NCI-H2171 treated with DMSO at 0.1 percent for 48 hours (cell line): ENCODE data around the gene KATNAL1.
"Not testable (repeated sequence)": the region's sequence is repeated elsewhere in the genome, so short reads cannot be mapped to it uniquely, and the experiment has no call there.

Source experiments
- DNase-seq: peaks from one replicate; lab custom pipeline; 2025; lab: John Stamatoyannopoulos, UW

Gene KATNAL1

GRCh38 chr13:30292325-30292724 is 15.0 kb downstream of the KATNAL1 start:
- peak; percentile 9 for DNase-seq

GRCh38 chr13:30290812-30291436 is 16.4 kb downstream of the KATNAL1 start:
- DNase-seq: no peak

GRCh38 chr13:30289533-30289932 is 17.8 kb downstream of the KATNAL1 start:
- DNase-seq: no peak

- not testable (repeated sequence) for DNase-seq
Measured at GRCh38 chr13:30286059-30286458, 21.3 kb downstream of the KATNAL1 start.

GRCh38 chr13:30276178-30276577 is 31.2 kb downstream of the KATNAL1 start:
- no peak for DNase-seq

- no peak for DNase-seq
Measured at GRCh38 chr13:30274083-30274482, 33.3 kb downstream of the KATNAL1 start.

- DNase-seq: not testable (repeated sequence)
Measured at GRCh38 chr13:30270035-30270434, 37.3 kb downstream of the KATNAL1 start.

- no peak for DNase-seq
Measured at GRCh38 chr13:30268673-30269072, 38.7 kb downstream of the KATNAL1 start.

GRCh38 chr13:30266756-30267155 is 40.6 kb downstream of the KATNAL1 start:
- no peak for DNase-seq

- not testable (repeated sequence) for DNase-seq
Measured at GRCh38 chr13:30259149-30259733, 48.1 kb downstream of the KATNAL1 start.

GRCh38 chr13:30257468-30258099 is 49.8 kb downstream of the KATNAL1 start:
- DNase-seq: no peak

GRCh38 chr13:30256713-30257467 is 50.5 kb downstream of the KATNAL1 start:
- no peak for DNase-seq

GRCh38 chr13:30255696-30256095 is 51.7 kb downstream of the KATNAL1 start:
- no peak for DNase-seq

GRCh38 chr13:30253830-30254229 is 53.5 kb downstream of the KATNAL1 start:
- no peak for DNase-seq

- DNase-seq: no peak
Measured at GRCh38 chr13:30247406-30247805, 59.9 kb downstream of the KATNAL1 start.

GRCh38 chr13:30241532-30241931 is 65.8 kb downstream of the KATNAL1 start:
- DNase-seq: no peak

- DNase-seq: no peak
Measured at GRCh38 chr13:30240608-30241007, 66.7 kb downstream of the KATNAL1 start.

GRCh38 chr13:30235216-30235615 is 72.1 kb downstream of the KATNAL1 start:
- no peak for DNase-seq

GRCh38 chr13:30234619-30235162 is 72.7 kb downstream of the KATNAL1 start:
- no peak for DNase-seq

- DNase-seq: no peak
Measured at GRCh38 chr13:30224732-30225131, 82.6 kb downstream of the KATNAL1 start.

GRCh38 chr13:30222254-30222653 is 85.1 kb downstream of the KATNAL1 start:
- no peak for DNase-seq

- DNase-seq: no peak
Measured at GRCh38 chr13:30216111-30216510, 91.2 kb downstream of the KATNAL1 start.
